Subcutaneous preadipocyte (primary cell): ENCODE measurements around the gene PID1. TPM values are rescaled to one million over a fixed set of nuclear protein-coding genes. Genes with fewer than 3 reads are reported as not detected.

ENCODE experiments used
- small RNA-seq: library from RNA; depleted of rRNA; stranded (forward); fragments of <200 nt; gene quantifications from one replicate; pipeline ENCODE3, GENCODE V24; 2012
- total RNA-seq: library from RNA; depleted of rRNA; stranded (reverse); fragments of >200 nt; gene quantifications from 2 replicates; pipeline ENCODE4 v1.2.3, GENCODE V29; 2012

The PID1 gene, protein sequence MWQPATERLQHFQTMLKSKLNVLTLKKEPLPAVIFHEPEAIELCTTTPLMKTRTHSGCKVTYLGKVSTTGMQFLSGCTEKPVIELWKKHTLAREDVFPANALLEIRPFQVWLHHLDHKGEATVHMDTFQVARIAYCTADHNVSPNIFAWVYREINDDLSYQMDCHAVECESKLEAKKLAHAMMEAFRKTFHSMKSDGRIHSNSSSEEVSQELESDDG
- total RNA-seq: 9.6 and 18.2 TPM in 2 replicates

DNA sequence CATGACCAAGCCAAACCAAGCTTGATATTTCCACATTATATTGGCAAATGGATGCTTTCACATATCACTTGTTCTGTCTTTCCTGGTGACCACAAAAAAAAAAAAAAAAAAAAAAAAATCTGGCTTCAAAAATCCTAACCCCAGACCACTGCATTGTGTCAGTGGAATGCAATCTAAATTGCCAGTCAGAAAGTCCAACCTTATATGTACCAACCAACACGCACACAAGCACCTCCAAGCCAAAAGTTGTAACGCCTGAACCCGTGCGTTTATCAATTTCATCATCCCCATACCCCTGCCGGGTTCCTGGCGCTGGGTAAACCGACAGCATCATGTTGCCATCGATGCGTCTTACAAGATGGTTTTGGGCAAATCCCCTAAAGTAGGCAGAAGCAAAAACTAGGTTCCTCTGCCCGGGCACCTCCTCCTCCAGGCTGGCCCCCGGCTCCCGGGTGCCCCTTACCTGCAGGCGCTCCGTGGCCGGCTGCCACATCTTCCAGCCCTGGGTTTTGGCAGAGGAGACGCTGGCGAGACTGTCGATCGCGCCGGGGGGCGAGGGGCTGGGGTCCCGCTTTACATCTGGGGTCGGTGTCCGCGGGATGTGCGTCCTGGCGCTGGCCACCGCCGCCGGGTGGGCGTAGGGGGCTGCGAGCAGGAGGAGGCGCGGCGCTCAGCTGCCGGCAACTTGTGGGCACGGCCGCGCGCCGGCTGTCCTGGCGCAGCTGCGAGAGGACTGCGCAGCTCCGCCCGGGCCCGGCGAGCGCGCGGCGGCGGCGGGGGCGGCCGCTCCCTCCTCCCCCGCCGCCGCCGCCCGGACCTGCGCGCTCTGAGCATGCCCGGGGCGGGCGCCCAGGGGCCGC lies at the start of gene PID1:
PID1 (minus strand) TSS at position 737 of the 860 bp plus-strand sequence; CDS start at position 493, 244 bp downstream.

Small RNA genes within 50 kb of the gene (small RNA-seq; reads per million reads assigned to genes)
- gene RN7SKP283: not detected
